ENCODE data around the gene P2RX1. TPM values are rescaled to one million over a fixed set of nuclear protein-coding genes. Genes with fewer than 3 reads are reported as not detected.
"Not testable (repeated sequence)": the region's sequence is repeated elsewhere in the genome, so short reads cannot be mapped to it uniquely, and the experiment has no call there.

Gene P2RX1
- polyA plus RNA-seq, 12 donors, result 1.7 to 28.8 (median 2.5) TPM; not detected in 1

DNA sequence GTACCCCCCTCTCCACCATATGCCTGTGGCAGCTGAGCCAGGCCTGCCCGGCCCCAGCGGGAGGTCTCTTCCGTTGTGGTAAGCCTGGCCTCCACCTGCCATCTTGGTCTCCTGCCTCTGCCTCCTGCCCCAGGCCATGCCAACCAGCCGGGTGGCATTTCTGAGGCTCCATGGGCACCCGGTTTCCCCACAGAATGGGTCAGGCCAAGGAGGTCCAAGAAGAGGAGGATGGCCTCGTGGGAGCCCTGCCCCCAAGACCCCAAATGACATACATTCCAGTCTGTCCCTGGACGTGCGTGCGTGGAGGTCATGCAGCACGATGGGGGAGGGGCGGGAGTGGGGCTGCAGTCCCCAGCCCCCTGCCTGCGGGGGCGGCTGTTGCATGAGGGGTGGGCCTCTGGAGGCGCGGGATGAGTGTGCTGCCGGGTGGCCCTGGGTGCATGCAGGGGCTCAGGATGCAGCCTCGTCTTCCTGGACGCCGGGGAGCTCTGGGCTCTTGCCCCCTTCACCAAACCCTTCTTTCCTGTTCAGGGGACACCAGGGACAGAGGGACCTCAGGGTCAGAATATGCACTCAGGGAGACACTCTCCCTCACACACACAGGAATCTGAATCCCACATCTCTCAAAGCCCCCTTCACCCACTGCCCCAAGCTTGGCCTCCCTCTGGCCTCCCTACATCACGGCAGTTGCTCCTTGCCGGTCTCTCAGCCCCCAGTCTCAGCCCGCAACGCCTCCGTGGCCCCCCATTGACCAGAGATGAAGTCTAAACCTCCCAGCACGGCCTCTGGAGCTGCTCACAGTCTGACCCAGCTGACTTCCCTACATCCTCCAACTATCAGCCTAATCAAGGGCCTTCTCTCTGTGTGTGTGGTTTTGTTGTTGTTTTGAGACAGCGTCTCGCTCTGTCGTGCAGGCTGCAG is 54.2 kb downstream of the P2RX1 start:
- DNase-seq, result no peak

DNA sequence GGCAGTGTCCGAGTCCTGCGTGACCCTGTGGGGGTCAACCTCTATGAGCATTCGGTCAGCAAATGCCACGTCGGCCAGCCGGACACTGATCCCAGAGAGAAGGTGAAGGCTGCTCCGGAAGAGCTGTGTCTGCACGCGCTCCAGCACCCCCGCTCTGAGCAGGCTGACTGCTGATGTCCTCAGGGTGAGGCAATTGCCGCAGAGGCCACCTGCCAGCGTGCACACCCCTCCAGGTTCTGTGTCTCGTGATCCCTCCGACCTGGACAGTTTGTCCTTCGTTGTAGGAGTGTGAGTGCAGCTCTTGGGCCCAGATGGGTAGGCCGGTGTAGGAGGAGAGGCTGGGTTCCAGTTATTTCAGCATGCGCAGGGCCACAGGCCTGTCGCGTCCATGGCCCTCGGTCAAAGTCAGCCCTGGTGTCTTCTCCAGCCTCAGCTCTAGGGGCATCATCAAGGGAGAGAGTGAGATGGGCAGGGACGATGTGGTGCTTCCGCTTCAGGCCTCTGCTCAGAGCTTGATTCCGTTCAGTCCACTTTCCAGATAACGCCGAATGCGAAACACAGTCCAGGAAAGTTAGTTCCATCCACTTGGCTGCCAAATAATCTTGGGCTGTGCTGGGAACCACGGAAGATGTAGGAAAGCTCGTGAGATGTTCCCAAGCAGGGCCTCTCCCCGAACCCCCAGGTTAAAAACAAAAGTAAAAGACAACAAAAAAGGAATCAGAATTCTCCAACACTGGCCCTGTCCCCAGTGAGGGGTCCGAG is 55.1 kb downstream of the P2RX1 start:
- DNase-seq, result no peak

DNA sequence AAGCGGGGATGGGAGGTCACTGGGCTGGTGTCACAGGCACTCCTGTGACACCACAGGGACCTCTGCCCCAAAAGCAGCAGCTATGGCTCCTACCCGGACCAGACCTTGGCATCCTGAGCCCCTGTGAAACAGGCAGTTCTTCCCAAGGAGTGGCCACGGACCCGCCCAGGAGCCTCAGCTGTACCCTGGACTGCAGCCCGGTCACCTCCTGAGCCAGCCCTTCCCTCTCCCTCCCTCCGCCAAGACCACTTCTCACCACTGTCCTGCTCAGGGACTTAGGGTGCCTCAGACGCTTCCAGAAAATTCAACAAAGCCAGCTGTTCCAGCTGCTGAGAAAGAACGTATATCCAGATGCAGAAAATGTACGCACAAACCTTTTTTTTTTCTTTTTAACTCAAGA is 56.3 kb downstream of the P2RX1 start:
- peak; percentile 72 for DNase-seq

DNA sequence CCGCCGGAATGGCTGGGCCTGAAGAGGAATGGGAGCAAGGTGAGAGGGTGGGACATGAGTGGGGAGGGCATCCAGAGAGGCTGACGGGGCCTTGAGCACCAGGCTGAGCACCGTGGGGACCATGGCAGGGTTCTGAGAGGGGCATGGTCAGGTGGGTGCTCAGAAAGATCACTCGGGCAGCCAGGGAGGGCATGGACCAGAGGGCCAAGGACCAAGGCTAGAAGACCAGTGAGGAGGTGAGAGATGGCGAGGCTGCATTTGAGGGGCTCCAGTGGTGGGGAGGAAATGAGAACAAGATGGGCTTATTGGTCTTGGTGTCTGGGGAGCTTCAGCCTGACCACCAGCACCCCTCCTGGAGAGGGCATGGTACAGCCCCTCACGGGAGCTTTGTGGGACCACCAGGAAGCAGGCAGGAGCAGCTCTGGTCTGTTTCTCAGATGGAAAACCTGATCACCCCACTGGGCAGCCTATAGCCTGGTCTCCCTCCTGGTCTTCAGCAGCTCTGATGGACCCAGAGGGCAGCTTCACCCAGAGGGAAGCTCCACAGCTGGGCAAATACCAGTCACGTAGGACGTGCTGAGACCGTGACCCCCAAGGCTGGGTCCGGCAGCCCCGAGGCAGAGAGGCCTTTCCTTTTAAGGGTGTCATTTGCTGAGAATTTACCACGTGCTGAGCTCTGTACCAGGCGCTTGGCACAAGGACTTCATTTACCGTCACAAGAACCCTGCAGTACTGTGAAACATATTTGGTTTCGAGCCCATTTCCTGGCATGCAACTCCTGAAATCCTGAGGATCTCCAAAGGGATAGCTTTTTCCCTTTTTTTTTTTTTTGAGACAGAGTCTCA is 58.8 kb downstream of the P2RX1 start:
- DNase-seq, result no peak

DNA sequence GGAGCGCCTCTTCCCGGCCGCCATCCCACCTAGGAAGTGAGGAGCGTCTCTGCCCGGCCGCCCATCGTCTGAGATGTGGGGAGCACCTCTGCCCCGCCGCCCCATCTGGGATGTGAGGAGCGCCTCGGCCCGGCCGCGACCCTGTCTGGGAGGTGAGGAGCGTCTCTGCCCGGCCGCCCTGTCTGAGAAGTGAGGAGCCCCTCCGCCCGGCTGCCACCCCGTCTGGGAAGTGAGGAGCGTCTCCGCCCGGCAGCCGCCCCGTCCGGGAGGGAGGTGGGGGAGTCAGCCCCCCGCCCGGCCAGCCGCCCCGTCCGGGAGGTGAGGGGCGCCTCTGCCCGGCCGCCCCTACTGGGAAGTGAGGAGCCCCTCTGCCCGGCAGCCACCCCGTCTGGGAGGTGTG is 62.1 kb downstream of the P2RX1 start:
- DNase-seq, result not testable (repeated sequence)

DNA sequence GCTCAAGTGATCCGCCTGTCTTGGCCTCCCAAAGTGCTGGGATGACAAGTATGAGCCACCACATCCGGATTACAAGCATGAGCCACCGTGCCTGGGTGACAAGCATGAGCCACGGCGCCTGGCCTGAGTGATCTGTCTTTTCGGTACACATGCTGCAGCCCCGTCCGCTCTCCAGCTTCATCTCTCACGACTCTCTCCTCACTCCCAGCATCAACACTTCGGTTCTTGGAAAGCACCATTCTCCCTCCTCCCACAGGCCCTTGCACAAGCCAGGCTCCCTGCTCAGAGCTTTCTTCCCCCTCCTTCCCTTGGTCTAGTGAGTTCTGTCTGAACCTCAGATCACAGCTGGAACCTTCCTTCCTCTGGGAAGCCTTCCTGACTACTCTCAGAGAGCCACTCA is 63.7 kb downstream of the P2RX1 start:
- DNase-seq, result peak; percentile 45

DNA sequence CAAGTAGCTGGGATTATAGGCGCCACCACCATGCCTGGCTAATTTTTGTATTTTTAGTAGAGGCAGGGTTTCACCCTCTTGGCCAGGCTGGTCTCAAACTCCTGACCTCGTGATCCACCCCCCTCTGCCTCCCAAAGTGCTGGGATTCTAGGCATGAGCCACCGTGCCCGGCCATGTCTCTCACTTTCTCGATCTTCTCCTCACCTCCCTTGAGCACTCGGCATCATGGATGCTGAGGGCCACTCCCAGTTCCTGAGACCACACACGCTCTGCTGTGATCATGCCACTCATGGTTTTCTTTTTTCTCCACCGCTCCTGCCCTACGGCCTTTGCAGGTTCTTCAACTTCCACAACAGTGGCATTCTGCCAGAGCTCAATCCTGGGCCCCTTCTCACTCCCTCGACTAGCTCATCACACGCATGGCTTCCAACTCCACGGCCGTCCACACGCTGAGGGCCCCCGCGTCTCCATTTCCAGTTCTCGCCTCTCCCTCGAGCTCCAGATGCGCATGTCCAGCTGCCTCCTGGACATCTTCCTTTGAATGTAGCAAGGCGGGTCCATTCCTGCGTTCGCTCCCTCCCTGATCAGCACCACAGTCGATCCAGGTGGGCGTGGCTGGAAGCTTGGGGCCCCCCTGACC is 64.7 kb downstream of the P2RX1 start:
- no peak for DNase-seq

DNA sequence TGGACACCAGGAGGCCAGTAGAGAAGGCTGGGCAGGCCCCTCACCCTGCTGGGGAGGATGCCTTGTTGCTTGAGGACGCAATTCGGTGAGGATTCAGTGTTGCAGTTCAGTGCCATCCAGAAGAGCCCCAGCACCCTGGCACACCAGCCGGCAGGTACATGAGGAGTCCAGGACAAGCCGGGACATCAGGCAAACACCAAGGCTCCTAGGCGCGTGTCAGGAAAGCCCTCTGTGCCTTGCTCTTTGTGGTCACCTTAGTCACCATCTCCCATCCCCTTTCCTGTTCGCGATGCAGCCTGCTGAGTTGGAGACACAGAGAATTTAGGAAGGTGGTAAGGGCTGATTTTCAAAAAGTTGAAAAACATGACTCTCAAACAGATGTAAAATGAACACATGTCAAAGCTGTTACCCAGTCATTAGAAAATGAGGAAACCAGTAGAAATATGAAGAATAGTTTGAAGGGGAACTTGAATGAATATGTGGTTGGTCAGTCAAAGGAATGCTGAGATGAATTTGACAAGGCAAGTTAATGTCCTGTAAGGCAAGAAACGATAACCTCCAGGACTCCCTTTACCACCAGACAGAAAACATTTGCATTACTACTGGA is 67.9 kb downstream of the P2RX1 start:
- DNase-seq, result no peak

DNA sequence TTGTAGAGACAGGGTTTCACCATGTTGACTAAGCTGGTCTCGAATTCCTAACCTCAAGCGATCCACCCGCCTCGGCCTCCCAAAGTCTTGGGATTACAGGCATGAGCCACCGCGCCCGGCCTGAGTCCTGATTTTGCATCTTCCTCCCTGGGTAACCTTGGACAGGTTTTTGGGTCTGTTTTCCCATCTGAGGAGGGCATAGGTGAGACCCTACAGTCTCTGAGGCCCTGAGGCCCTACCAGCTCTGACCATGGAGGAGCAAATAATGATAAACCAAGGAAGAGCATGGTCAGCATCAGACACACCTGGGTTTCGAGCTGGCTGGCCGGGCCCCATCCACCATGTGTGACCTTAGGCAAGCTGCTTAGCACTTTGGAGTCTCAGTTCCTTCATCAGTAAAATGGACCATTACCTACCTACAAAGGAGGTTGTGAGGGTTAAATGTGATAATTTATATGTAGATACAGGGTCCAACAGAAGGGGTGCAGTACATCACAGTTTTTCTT is 69.0 kb downstream of the P2RX1 start:
- DNase-seq, result no peak

Other genes with a start within 250 kb of the P2RX1 start
- gene TAX1BP3, start 247.9 kb downstream of the P2RX1 start, polyA plus RNA-seq (ENCODE audit: insufficient read length in 12 of 12), result 10 to 100 TPM in 11 of 12 donors, not detected in 1; 33.5 to 68.4 (median 50.9) TPM
- 10 to 100 TPM in 11 of 12 donors, not detected in 1; 25.5 to 93.0 (median 30.8) TPM for gene EMC6, start 247.7 kb downstream of the P2RX1 start, polyA plus RNA-seq (ENCODE audit: insufficient read length in 12 of 12)
- 10 to 100 TPM in 11 of 12 donors, not detected in 1; 11.5 to 51.0 (median 26.8) TPM for gene P2RX5, start 220.3 kb downstream of the P2RX1 start, polyA plus RNA-seq (ENCODE audit: insufficient read length in 12 of 12)
- 1 to 10 TPM in 11 of 12 donors, not detected in 1; 3.7 to 8.4 (median 5.9) TPM for gene HASPIN, start 192.6 kb downstream of the P2RX1 start, polyA plus RNA-seq (ENCODE audit: insufficient read length in 12 of 12)
- gene ITGAE, start 115.3 kb downstream of the P2RX1 start, polyA plus RNA-seq (ENCODE audit: insufficient read length in 12 of 12), result 10 to 100 TPM in 11 of 12 donors, not detected in 1; 14.2 to 38.6 (median 31.7) TPM
- 10 to 100 TPM in 11 of 12 donors, not detected in 1; 41.3 to 88.1 (median 62.2) TPM for gene NCBP3, start 70.2 kb downstream of the P2RX1 start, polyA plus RNA-seq (ENCODE audit: insufficient read length in 12 of 12)
- gene CAMKK1, start 23.4 kb downstream of the P2RX1 start, polyA plus RNA-seq (ENCODE audit: insufficient read length in 12 of 12), result 1 to 10 TPM in 11 of 12 donors, not detected in 1; 5.6 to 8.7 (median 7.4) TPM
- 10 to 100 TPM in 2 of 12 donors, 1 to 10 TPM in 9, not detected in 1; 3.2 to 26.0 (median 4.0) TPM for gene ATP2A3, start 48.0 kb upstream of the P2RX1 start, polyA plus RNA-seq (ENCODE audit: insufficient read length in 12 of 12)
- 10 to 100 TPM in 11 of 12 donors, not detected in 1; 16.3 to 27.8 (median 21.6) TPM for gene ZZEF1, start 226.6 kb upstream of the P2RX1 start, polyA plus RNA-seq (ENCODE audit: insufficient read length in 12 of 12)
- gene CYB5D2, start 226.7 kb upstream of the P2RX1 start, polyA plus RNA-seq (ENCODE audit: insufficient read length in 12 of 12), result 10 to 100 TPM in 5 of 12 donors, 1 to 10 TPM in 6, not detected in 1; 7.3 to 13.1 (median 10.0) TPM